Left renal cortex interstitium (tissue), 4 donors: ENCODE results near the gene PCCA. TPM values are rescaled to one million over a fixed set of nuclear protein-coding genes. Genes with fewer than 3 reads are reported as not detected.

Experiments
- DNase-seq, 4 donors: peaks; one replicate each; pipeline ENCODE4 v3.0.0-alpha.2; 2013; ENCODE audit warnings: low read depth in 4 of 4, low spot score in 2 of 4, missing footprints in 1 of 4
- polyA plus RNA-seq, 4 donors: library from polyadenylated mRNA; unstranded; fragments of 120-200 nt; gene quantifications; one replicate each; pipeline ENCODE4 v1.2.1, GENCODE V29; 2013; ENCODE audit not compliant: insufficient read length in 4 of 4

The PCCA gene
- polyA plus RNA-seq, 4 donors = 45.1 to 66.6 (median 54.9) TPM

- DNase-seq = no peak
Observed at GRCh38 chr13:100532836-100533435, 444.0 kb downstream of the PCCA start.

- DNase-seq = no peak
Observed at GRCh38 chr13:100533588-100534041, 444.7 kb downstream of the PCCA start.

- DNase-seq = no peak
Observed at GRCh38 chr13:100534147-100534843, 445.4 kb downstream of the PCCA start.

- DNase-seq = no peak
Observed at GRCh38 chr13:100534911-100535310, 446.0 kb downstream of the PCCA start.

GRCh38 chr13:100535426-100536135 lies 446.7 kb downstream of the PCCA start:
- no peak for DNase-seq

- no peak for DNase-seq
Observed at GRCh38 chr13:100536643-100537180, 447.8 kb downstream of the PCCA start.

- no peak for DNase-seq
Observed at GRCh38 chr13:100537486-100537885, 448.6 kb downstream of the PCCA start.

- no peak for DNase-seq
Observed at GRCh38 chr13:100537951-100538462, 449.1 kb downstream of the PCCA start.

GRCh38 chr13:100540621-100541020 lies 451.7 kb downstream of the PCCA start:
- no peak for DNase-seq

- no peak for DNase-seq
Observed at GRCh38 chr13:100541897-100542825, 453.3 kb downstream of the PCCA start.

GRCh38 chr13:100542826-100543156 lies 453.9 kb downstream of the PCCA start:
- DNase-seq = no peak

GRCh38 chr13:100543872-100544602 lies 455.1 kb downstream of the PCCA start:
- DNase-seq = peak in 1 of 4 donors; percentile 24

GRCh38 chr13:100544866-100545683 lies 456.2 kb downstream of the PCCA start:
- DNase-seq = no peak

- DNase-seq = no peak
Observed at GRCh38 chr13:100545684-100546061, 456.8 kb downstream of the PCCA start.

GRCh38 chr13:100546713-100547405 lies 458.0 kb downstream of the PCCA start:
- no peak for DNase-seq

GRCh38 chr13:100547791-100548201 lies 458.9 kb downstream of the PCCA start:
- DNase-seq = no peak

- DNase-seq = no peak
Observed at GRCh38 chr13:100549316-100549715, 460.4 kb downstream of the PCCA start.

- no peak for DNase-seq
Observed at GRCh38 chr13:100552755-100553154, 463.9 kb downstream of the PCCA start.
